ENCODE measurements around the gene MAN1B1.
"Not testable (repeated sequence)": the region's sequence is repeated elsewhere in the genome, so short reads cannot be mapped to it uniquely, and the experiment has no call there.

Gene MAN1B1

GRCh38 chr9:137110147-137110910 lies 23.5 kb downstream of the MAN1B1 start:
- no peak for DNase-seq (ENCODE audit: low read depth in 2 of 2)

- no peak for DNase-seq (ENCODE audit: low read depth in 2 of 2)
These were observed 24.4 kb downstream of the MAN1B1 start for GRCh38 chr9:137110911-137111787.

- no peak for DNase-seq (ENCODE audit: low read depth in 2 of 2)
These were observed 25.2 kb downstream of the MAN1B1 start for GRCh38 chr9:137111788-137112563.

- no peak for DNase-seq (ENCODE audit: low read depth in 2 of 2)
These were observed 26.0 kb downstream of the MAN1B1 start for GRCh38 chr9:137112564-137113384.

- DNase-seq (ENCODE audit: low read depth in 2 of 2): no peak
These were observed 26.8 kb downstream of the MAN1B1 start for GRCh38 chr9:137113385-137114159.

GRCh38 chr9:137114220-137114612 lies 27.4 kb downstream of the MAN1B1 start:
- no peak for DNase-seq (ENCODE audit: low read depth in 2 of 2)

- peak; percentile 58 to 67 for DNase-seq (ENCODE audit: low read depth in 2 of 2)
These were observed 28.0 kb downstream of the MAN1B1 start, which contains the start of gene DPP7 for GRCh38 chr9:137114613-137115393. Gene DPP7, minus strand, starts transcription at chr9:137114733. Its CDS starts 20 bp downstream, at chr9:137114713.

GRCh38 chr9:137115394-137116026 lies 28.7 kb downstream of the MAN1B1 start:
- DNase-seq (ENCODE audit: low read depth in 2 of 2): no peak

GRCh38 chr9:137116027-137116507 lies 29.3 kb downstream of the MAN1B1 start:
- no peak for DNase-seq (ENCODE audit: low read depth in 2 of 2)

- DNase-seq (ENCODE audit: low read depth in 2 of 2): no peak
These were observed 29.9 kb downstream of the MAN1B1 start for GRCh38 chr9:137116728-137117127.

- DNase-seq (ENCODE audit: low read depth in 2 of 2): no peak
These were observed 30.5 kb downstream of the MAN1B1 start for GRCh38 chr9:137117269-137117731.

GRCh38 chr9:137118092-137118603 lies 31.4 kb downstream of the MAN1B1 start:
- DNase-seq (ENCODE audit: low read depth in 2 of 2): not testable (repeated sequence)

GRCh38 chr9:137121927-137122795 lies 35.4 kb downstream of the MAN1B1 start:
- DNase-seq (ENCODE audit: low read depth in 2 of 2): not testable (repeated sequence)

GRCh38 chr9:137122796-137123467 lies 36.1 kb downstream of the MAN1B1 start:
- DNase-seq (ENCODE audit: low read depth in 2 of 2): not testable (repeated sequence)

- DNase-seq (ENCODE audit: low read depth in 2 of 2): no peak
These were observed 36.7 kb downstream of the MAN1B1 start for GRCh38 chr9:137123468-137123837.

- not testable (repeated sequence) for DNase-seq (ENCODE audit: low read depth in 2 of 2)
These were observed 37.2 kb downstream of the MAN1B1 start for GRCh38 chr9:137123952-137124462.

- DNase-seq (ENCODE audit: low read depth in 2 of 2): no peak
These were observed 40.0 kb downstream of the MAN1B1 start for GRCh38 chr9:137126786-137127185.

All from stimulated activated CD8-positive, alpha-beta memory T cell treated with anti-CD3 and anti-CD28 coated beads, Interleukin-15, amount 100 ng/mL, for 4 hours (primary cell).